ENCODE data around the gene AP3S2.
"Not testable (repeated sequence)": the region's sequence is repeated elsewhere in the genome, so short reads cannot be mapped to it uniquely, and the experiment has no call there.

The AP3S2 gene

GRCh38 chr15:89893696-89894447 lies at the start of gene AP3S2:
Gene AP3S2, minus strand, starts transcription at chr15:89893994. Its CDS starts 45 bp downstream, at chr15:89893949.
- peak; percentile 96 for DNase-seq (ENCODE audit: low read depth)

GRCh38 chr15:89939910-89940309 lies 46.1 kb upstream of the AP3S2 start:
- no peak for DNase-seq (ENCODE audit: low read depth)

GRCh38 chr15:89939377-89939776 lies 45.6 kb upstream of the AP3S2 start:
- DNase-seq (ENCODE audit: low read depth) = not testable (repeated sequence)

GRCh38 chr15:89937365-89938350 lies 43.9 kb upstream of the AP3S2 start:
- no peak for DNase-seq (ENCODE audit: low read depth)

GRCh38 chr15:89936786-89937265 lies 43.0 kb upstream of the AP3S2 start:
- DNase-seq (ENCODE audit: low read depth) = no peak

- no peak for DNase-seq (ENCODE audit: low read depth)
These were observed 42.4 kb upstream of the AP3S2 start for GRCh38 chr15:89936051-89936785.

GRCh38 chr15:89932880-89933279 lies 39.1 kb upstream of the AP3S2 start:
- DNase-seq (ENCODE audit: low read depth) = no peak

GRCh38 chr15:89928421-89928820 lies 34.6 kb upstream of the AP3S2 start:
- no peak for DNase-seq (ENCODE audit: low read depth)

GRCh38 chr15:89926158-89926557 lies 32.4 kb upstream of the AP3S2 start:
- DNase-seq (ENCODE audit: low read depth) = no peak

GRCh38 chr15:89917442-89918101 lies 23.8 kb upstream of the AP3S2 start:
- DNase-seq (ENCODE audit: low read depth) = no peak

- no peak for DNase-seq (ENCODE audit: low read depth)
These were observed 22.9 kb upstream of the AP3S2 start for GRCh38 chr15:89916660-89917059.

- peak; percentile 24 for DNase-seq (ENCODE audit: low read depth)
These were observed 19.0 kb upstream of the AP3S2 start, which contains the start of gene ARPIN for GRCh38 chr15:89912674-89913396. Gene ARPIN, minus strand, starts transcription at chr15:89912952. Its CDS starts 117 bp downstream, at chr15:89912835.

- peak; percentile 21 for DNase-seq (ENCODE audit: low read depth)
These were observed 18.4 kb upstream of the AP3S2 start for GRCh38 chr15:89912145-89912673.

- no peak for DNase-seq (ENCODE audit: low read depth)
These were observed 17.3 kb upstream of the AP3S2 start for GRCh38 chr15:89910891-89911626.

- DNase-seq (ENCODE audit: low read depth) = no peak
These were observed 15.8 kb upstream of the AP3S2 start for GRCh38 chr15:89909611-89910010.

GRCh38 chr15:89908226-89908625 lies 14.4 kb upstream of the AP3S2 start:
- no peak for DNase-seq (ENCODE audit: low read depth)

- DNase-seq (ENCODE audit: low read depth) = peak; percentile 15
These were observed 13.5 kb upstream of the AP3S2 start for GRCh38 chr15:89907289-89907688.

GRCh38 chr15:89905846-89906378 lies 12.1 kb upstream of the AP3S2 start:
- no peak for DNase-seq (ENCODE audit: low read depth)

- no peak for DNase-seq (ENCODE audit: low read depth)
These were observed 10.7 kb upstream of the AP3S2 start for GRCh38 chr15:89904519-89904918.

- DNase-seq (ENCODE audit: low read depth) = no peak
These were observed 10.0 kb upstream of the AP3S2 start for GRCh38 chr15:89903858-89904130.
